Measurements from ENCODE around the gene ST6GALNAC3. TPM values are rescaled to one million over a fixed set of nuclear protein-coding genes. Genes with fewer than 3 reads are reported as not detected.

ST6GALNAC3 gene
- total RNA-seq, 1 experiment from 2014 or later: 0.82 TPM

- Mint-ChIP-seq H3K36me3 (ENCODE audit: insufficient read depth, unreplicated experiment) (no peaks in the 10 kb centered on the region), H3K27me3 (ENCODE audit: insufficient read depth, unreplicated experiment) (no peaks in the 10 kb centered on the region), H3K9me3 (ENCODE audit: unreplicated experiment) (no peaks in the 10 kb centered on the region), H3K4me3 (ENCODE audit: unreplicated experiment) (no peak overlapping the region), H3K4me1 (ENCODE audit: insufficient read depth, unreplicated experiment) (no peaks in the 10 kb centered on the region), H3K27ac (ENCODE audit: low read depth, unreplicated experiment) (no peak overlapping the region)
- no peak for DNase-seq (ENCODE audit: unreplicated experiment)
- no TSS peak for BruUV-seq (replicated peaks)
- intact Hi-C loops (cut with micrococcal nuclease): no loop called here
- CTCF ChIA-PET: no interaction called here
- POLR2A ChIA-PET: no interaction called here
- no peak for TF ChIP-seq CTCF (IDR thresholded peaks at IDR 0.05; ENCODE audit: unreplicated experiment)
These were observed 512.7 kb downstream of the ST6GALNAC3 start for GRCh38 chr1:76587212-76587611.

GRCh38 chr1:76591461-76591860 is 516.9 kb downstream of the ST6GALNAC3 start:
- H3K36me3 Mint-ChIP-seq (ENCODE audit: insufficient read depth, unreplicated experiment): no peaks in the 10 kb centered on the region
- TF ChIP-seq CTCF (IDR thresholded peaks at IDR 0.05; ENCODE audit: unreplicated experiment): no peak

GRCh38 chr1:76591963-76592362 is 517.4 kb downstream of the ST6GALNAC3 start:
- no TSS peak for BruUV-seq (replicated peaks)
- H3K27ac Mint-ChIP-seq (ENCODE audit: low read depth, unreplicated experiment): no peak overlapping the region
- ChIA-PET CTCF (interaction anchor here (0.6 kb wide), 1 partner anchor 26 kb away, joined by 3 read pairs; no protein-coding TSS in a partner anchor), POLR2A (no interaction called here)
- intact Hi-C loops (cut with micrococcal nuclease): no loop called here
- H3K4me1 Mint-ChIP-seq (ENCODE audit: insufficient read depth, unreplicated experiment): no peaks in the 10 kb centered on the region
- H3K9me3 Mint-ChIP-seq (ENCODE audit: unreplicated experiment): no peaks in the 10 kb centered on the region
- no peaks in the 10 kb centered on the region for H3K27me3 Mint-ChIP-seq (ENCODE audit: insufficient read depth, unreplicated experiment)
- DNase-seq (ENCODE audit: unreplicated experiment): no peak
- TF ChIP-seq CTCF (IDR thresholded peaks at IDR 0.05; ENCODE audit: unreplicated experiment): no peak
- H3K36me3 Mint-ChIP-seq (ENCODE audit: insufficient read depth, unreplicated experiment): no peaks in the 10 kb centered on the region
- H3K4me3 Mint-ChIP-seq (ENCODE audit: unreplicated experiment): no peak overlapping the region

More at GRCh38 chr1:76591461-76591860, 516.9 kb downstream of the ST6GALNAC3 start:
- BruUV-seq (replicated peaks): no TSS peak
- Mint-ChIP-seq H3K4me1 (ENCODE audit: insufficient read depth, unreplicated experiment) (no peaks in the 10 kb centered on the region), H3K27me3 (ENCODE audit: insufficient read depth, unreplicated experiment) (no peaks in the 10 kb centered on the region), H3K4me3 (ENCODE audit: unreplicated experiment) (no peak overlapping the region), H3K27ac (ENCODE audit: low read depth, unreplicated experiment) (no peak overlapping the region), H3K9me3 (ENCODE audit: unreplicated experiment) (no peaks in the 10 kb centered on the region)
- intact Hi-C loops (cut with micrococcal nuclease): no loop called here
- no peak for DNase-seq (ENCODE audit: unreplicated experiment)
- POLR2A ChIA-PET: no interaction called here
- CTCF ChIA-PET: interaction anchor here (0.6 kb wide), 1 partner anchor 26 kb away, joined by 3 read pairs; no protein-coding TSS in a partner anchor

GRCh38 chr1:76593141-76593540 is 518.6 kb downstream of the ST6GALNAC3 start:
- POLR2A ChIA-PET: no interaction called here
- no peaks in the 10 kb centered on the region for H3K4me1 Mint-ChIP-seq (ENCODE audit: insufficient read depth, unreplicated experiment)

More at GRCh38 chr1:76593141-76593540, 518.6 kb downstream of the ST6GALNAC3 start:
- CTCF ChIA-PET: no interaction called here
- TF ChIP-seq CTCF (IDR thresholded peaks at IDR 0.05; ENCODE audit: unreplicated experiment): no peak
- no TSS peak for BruUV-seq (replicated peaks)
- Mint-ChIP-seq H3K9me3 (ENCODE audit: unreplicated experiment) (no peaks in the 10 kb centered on the region), H3K27me3 (ENCODE audit: insufficient read depth, unreplicated experiment) (no peaks in the 10 kb centered on the region), H3K27ac (ENCODE audit: low read depth, unreplicated experiment) (no peak overlapping the region), H3K36me3 (ENCODE audit: insufficient read depth, unreplicated experiment) (no peaks in the 10 kb centered on the region), H3K4me3 (ENCODE audit: unreplicated experiment) (no peak overlapping the region)
- intact Hi-C loops (cut with micrococcal nuclease): no loop called here
- DNase-seq (ENCODE audit: unreplicated experiment): no peak

Measured in MCF 10A (cell line).